GM19035 (cell line): ENCODE results near the gene ACVR1B.

Source experiments
- ATAC-seq: cut with Tn5 transposase; IDR thresholded peaks from one replicate; pipeline ENCODE4 v1.9.1; 2021; ENCODE audit not compliant: unreplicated experiment

The ACVR1B gene

DNA sequence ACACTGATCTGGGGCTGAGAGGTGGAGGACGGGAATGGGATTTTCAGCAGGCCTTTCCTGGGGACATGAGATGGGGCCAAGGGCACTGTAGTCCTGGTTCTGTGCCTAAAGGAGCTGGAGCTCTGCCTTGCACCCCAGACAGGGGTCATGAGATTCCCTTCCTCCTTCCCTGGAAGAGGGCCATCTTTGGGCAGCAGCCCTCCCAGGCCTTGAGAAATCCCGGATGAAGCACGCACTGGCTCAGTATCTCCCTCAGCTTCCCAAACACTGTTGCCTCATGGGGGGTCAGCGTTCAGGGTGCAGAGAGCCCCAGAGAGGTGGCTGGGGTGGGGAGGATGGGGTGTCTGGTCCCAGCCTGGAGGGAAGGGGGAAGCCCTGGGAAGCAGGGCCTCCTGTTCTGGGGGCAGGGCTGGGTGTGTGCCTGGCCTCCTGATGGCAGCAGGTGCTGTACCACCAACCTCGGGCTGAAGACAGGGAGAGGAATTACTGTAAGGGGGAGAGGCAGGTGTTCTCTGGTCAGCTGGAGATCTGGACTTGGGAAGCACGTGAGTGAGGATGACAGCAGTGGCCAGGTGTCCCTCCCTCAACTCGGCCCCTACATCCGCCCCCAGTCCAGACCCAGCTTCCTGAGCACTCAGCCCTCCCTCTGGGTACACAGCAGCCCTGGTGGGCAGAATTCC lies 91.3 kb downstream of the ACVR1B start:
- no peak for ATAC-seq

DNA sequence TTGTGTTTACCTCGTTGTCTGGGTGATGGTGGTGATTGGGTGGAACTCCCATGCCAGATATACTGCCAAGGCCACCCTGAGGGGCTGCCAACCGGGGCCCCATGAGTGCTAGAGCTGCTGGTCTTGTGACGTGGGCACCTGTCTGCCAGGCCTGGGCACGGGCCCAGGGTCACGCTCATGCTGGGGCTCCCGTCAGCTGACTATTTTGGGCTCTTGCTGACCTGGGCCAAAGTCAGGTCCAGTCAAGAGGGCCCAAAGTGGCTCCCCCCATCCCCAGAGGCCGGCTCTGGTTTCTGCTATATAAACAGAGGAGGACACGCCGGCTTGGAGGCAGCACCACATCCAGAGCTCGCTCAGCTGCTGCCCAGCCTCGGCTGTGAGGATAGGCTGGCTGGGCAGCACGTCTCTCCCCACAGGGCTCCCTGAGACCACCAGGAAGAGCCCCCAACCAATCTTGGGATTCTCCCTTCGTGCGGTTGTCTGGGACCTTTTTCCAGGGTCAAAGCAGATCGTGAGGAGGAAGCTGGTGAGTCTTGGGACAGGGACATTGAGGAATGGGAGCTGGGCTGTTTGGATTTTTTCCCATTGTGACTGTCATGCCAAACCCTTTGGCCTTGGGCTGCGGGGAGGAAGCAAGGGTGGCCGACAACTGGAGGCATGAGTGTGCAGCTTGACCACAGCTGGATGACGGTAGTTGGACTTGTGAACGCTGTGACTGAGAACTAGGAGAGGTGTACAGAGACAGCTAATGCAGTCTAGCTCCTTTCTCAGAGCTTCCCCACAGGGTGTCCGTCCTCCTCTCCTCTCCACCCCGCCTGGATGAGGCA lies 92.1 kb downstream of the ACVR1B start:
- no peak for ATAC-seq

DNA sequence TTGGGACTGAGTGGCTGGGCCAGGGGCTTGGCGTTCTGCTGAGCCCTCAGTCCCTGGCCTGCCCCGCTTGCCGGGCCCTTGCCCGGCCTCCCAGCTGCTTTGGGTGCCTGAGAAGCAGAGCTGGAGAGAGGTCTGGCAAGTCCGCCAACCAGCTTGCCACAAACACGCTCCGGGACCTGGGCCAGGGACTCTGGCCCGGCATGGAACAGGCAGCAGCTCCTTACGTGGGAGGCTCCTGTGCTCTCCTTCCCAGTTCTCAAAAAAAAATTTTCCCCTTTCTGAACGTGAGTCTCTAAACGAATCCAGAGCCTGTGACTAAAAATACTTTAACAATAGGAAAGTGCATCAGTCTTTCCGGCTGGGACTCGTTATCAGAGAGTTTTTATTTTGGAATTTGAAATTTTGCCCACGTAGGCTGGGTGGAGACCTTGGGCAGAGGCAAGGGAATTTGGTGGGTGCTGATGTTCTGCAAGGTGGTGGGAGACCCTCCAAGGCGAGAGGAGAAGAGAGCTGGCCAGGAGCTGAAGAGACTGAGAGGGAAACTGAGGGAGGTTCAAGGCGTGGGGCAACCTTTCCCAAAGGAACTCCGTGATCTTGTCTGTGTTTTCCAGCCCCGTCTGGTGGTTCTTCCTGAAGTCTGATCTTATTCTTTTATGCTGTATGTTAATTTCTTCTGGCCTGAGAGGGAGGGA lies 92.9 kb downstream of the ACVR1B start:
- no peak for ATAC-seq

DNA sequence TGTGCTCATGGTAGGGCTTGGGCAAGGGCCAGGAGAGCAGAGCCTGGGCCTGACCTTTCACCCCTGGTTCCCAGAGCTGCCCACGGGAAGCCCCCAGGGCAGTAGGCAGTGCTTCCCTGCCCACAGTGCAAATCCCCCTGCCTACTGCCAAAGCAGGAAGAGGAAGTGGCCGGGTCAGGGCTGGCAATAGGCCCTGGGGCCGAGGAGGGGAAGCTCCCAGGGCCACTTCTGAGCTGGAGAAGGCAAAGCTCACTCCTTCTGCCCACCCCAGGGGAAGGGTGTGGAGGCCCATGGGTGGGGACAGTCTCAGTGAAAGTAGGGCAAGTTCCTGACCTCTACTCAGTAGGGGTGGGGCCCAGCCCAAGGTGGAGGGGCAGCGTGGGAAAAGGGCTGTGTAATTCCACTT lies 94.3 kb downstream of the ACVR1B start:
- ATAC-seq, result no peak
